Measurements from ENCODE around the gene CPNE5.

Gene CPNE5

GRCh38 chr6:36832313-36832712 lies 6.9 kb downstream of the CPNE5 start:
- H3K27me3 ChIP-seq (ENCODE audit: insufficient read depth, poor library complexity, severe bottlenecking), result no peaks in the 10 kb centered on the region
- no peak overlapping the region for H3K27ac ChIP-seq (replicated peaks)
- H3K4me3 ChIP-seq (replicated peaks; ENCODE audit: insufficient read depth, low read length), result no peak overlapping the region
- no peak for TF ChIP-seq GABPA (IDR thresholded peaks at IDR 0.05; ENCODE audit: low read depth)
- no peak for TF ChIP-seq POLR2AphosphoS5 (IDR thresholded peaks at IDR 0.05; ENCODE audit: low read depth)
- no peak for TF ChIP-seq SPI1 (IDR thresholded peaks at IDR 0.05; ENCODE audit: borderline replicate concordance, low read depth)
- TF ChIP-seq REST (IDR thresholded peaks at IDR 0.05; ENCODE audit: insufficient replicate concordance, low read depth), result no peak
- TF ChIP-seq CTCF (IDR thresholded peaks at IDR 0.05; ENCODE audit: insufficient read depth, low read length), result no peak
- DNase-seq (ENCODE audit: low read depth in 1 of 2, low spot score in 1 of 2), result no peak

- DNase-seq (ENCODE audit: low read depth in 1 of 2, low spot score in 1 of 2), result no peak
Observed at GRCh38 chr6:36830577-36830976, 8.7 kb downstream of the CPNE5 start.

GRCh38 chr6:36829919-36830544 lies 9.2 kb downstream of the CPNE5 start:
- H3K27me3 ChIP-seq (ENCODE audit: insufficient read depth, poor library complexity, severe bottlenecking), result no peaks in the 10 kb centered on the region

More at GRCh38 chr6:36830577-36830976, 8.7 kb downstream of the CPNE5 start:
- H3K27me3 ChIP-seq (ENCODE audit: insufficient read depth, poor library complexity, severe bottlenecking), result no peaks in the 10 kb centered on the region
- H3K4me3 ChIP-seq (replicated peaks; ENCODE audit: insufficient read depth, low read length), result no peak overlapping the region
- TF ChIP-seq SPI1 (IDR thresholded peaks at IDR 0.05; ENCODE audit: borderline replicate concordance, low read depth) (no peak), POLR2AphosphoS5 (IDR thresholded peaks at IDR 0.05; ENCODE audit: low read depth) (no peak)
- no peak overlapping the region for H3K27ac ChIP-seq (replicated peaks)

More at GRCh38 chr6:36829919-36830544, 9.2 kb downstream of the CPNE5 start:
- H3K27ac ChIP-seq (replicated peaks), result no peak overlapping the region
- no peak overlapping the region for H3K4me3 ChIP-seq (replicated peaks; ENCODE audit: insufficient read depth, low read length)
- TF ChIP-seq CTCF (IDR thresholded peaks at IDR 0.05; ENCODE audit: insufficient read depth, low read length) (no peak), REST (IDR thresholded peaks at IDR 0.05; ENCODE audit: insufficient replicate concordance, low read depth) (no peak), GABPA (IDR thresholded peaks at IDR 0.05; ENCODE audit: low read depth) (no peak), SPI1 (IDR thresholded peaks at IDR 0.05; ENCODE audit: borderline replicate concordance, low read depth) (no peak), POLR2AphosphoS5 (IDR thresholded peaks at IDR 0.05; ENCODE audit: low read depth) (no peak)
- DNase-seq (ENCODE audit: low read depth in 1 of 2, low spot score in 1 of 2), result no peak
